ENCODE measurements around the gene LGSN. TPM values are rescaled to one million over a fixed set of nuclear protein-coding genes. Genes with fewer than 3 reads are reported as not detected.

LGSN gene
- total and polyA plus RNA-seq, 2 donors from 2014 or later = 0.19 to 0.26 TPM

DNA sequence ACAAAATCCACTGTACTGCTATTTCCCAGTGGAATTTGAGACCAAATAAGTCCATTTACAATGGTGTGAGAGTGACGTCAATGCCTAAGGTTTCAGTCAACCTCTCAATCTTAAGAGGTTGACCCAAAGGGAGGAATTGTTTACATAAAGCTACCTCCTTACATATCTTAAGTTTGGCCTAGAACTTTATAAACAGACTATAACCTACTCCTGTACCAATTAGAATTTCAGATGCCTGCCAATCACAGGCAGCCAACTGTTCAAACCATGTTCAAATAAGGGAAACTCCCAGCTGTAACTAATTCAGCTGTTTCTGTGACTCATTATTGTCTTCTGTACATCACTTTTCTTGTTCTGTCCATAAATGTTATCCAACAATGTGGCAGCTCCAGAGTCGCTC, 14.5 kb downstream of the LGSN start:
- no peaks in the 10 kb centered on the region for H3K4me1 ChIP-seq (ENCODE audit: control insufficient read depth in 2 of 3, insufficient read depth in 2 of 3, low read depth in 1 of 3, low read length in 3 of 3)
- TF ChIP-seq, protein P1, sequence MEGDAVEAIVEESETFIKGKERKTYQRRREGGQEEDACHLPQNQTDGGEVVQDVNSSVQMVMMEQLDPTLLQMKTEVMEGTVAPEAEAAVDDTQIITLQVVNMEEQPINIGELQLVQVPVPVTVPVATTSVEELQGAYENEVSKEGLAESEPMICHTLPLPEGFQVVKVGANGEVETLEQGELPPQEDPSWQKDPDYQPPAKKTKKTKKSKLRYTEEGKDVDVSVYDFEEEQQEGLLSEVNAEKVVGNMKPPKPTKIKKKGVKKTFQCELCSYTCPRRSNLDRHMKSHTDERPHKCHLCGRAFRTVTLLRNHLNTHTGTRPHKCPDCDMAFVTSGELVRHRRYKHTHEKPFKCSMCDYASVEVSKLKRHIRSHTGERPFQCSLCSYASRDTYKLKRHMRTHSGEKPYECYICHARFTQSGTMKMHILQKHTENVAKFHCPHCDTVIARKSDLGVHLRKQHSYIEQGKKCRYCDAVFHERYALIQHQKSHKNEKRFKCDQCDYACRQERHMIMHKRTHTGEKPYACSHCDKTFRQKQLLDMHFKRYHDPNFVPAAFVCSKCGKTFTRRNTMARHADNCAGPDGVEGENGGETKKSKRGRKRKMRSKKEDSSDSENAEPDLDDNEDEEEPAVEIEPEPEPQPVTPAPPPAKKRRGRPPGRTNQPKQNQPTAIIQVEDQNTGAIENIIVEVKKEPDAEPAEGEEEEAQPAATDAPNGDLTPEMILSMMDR (IDR thresholded peaks at IDR 0.05; ENCODE audit: borderline replicate concordance, extremely low read depth, insufficient read depth) = no peak
- H3K27ac ChIP-seq (ENCODE audit: low read depth in 2 of 2, low read length in 2 of 2) = no peak overlapping the region
- intact Hi-C loops (cut with DNase I) = no loop called here
- H3K27me3 ChIP-seq (ENCODE audit: control insufficient read depth, insufficient read depth, low read length) = no peaks in the 10 kb centered on the region
- no peaks in the 10 kb centered on the region for H3K36me3 ChIP-seq (ENCODE audit: control insufficient read depth in 2 of 3, insufficient read depth in 3 of 3, low read length in 3 of 3)
- H3K9me3 ChIP-seq (ENCODE audit: control insufficient read depth in 2 of 3, insufficient read depth in 1 of 3, low read length in 3 of 3) = no peaks in the 10 kb centered on the region
- no peak overlapping the region for H3K4me3 ChIP-seq (ENCODE audit: low read length in 3 of 3)
- H3K9ac ChIP-seq (ENCODE audit: low read length in 3 of 3) = no peak overlapping the region
- FAIRE-seq (no peak), DNase-seq (no peak)

DNA sequence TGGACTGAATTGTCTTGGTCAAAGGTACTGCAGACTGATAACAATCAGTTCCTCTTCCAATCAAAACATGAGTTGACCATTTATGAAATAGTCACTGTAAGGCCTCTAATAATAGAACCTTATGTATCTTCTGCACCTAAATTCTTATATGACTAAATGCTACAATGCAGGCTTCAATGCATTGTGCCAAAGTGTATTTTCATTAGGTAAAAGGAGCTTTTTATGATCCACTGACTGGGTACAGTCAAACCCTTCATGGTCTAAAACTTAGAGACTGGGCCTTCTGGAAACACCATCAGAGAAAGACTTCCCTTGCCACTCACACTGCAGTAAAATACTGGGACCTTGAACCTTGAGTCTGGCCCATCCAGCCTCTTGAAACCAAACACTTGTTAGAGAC, 16.3 kb downstream of the LGSN start:
- H3K4me1 ChIP-seq (ENCODE audit: control insufficient read depth in 2 of 3, insufficient read depth in 2 of 3, low read depth in 1 of 3, low read length in 3 of 3) = no peaks in the 10 kb centered on the region
- no peaks in the 10 kb centered on the region for H3K36me3 ChIP-seq (ENCODE audit: control insufficient read depth in 2 of 3, insufficient read depth in 3 of 3, low read length in 3 of 3)
- FAIRE-seq (no peak), DNase-seq (no peak)
- TF ChIP-seq, protein P1 (IDR thresholded peaks at IDR 0.05; ENCODE audit: borderline replicate concordance, extremely low read depth, insufficient read depth) = no peak
- no peak overlapping the region for H3K9ac ChIP-seq (ENCODE audit: low read length in 3 of 3)
- no peaks in the 10 kb centered on the region for H3K9me3 ChIP-seq (ENCODE audit: control insufficient read depth in 2 of 3, insufficient read depth in 1 of 3, low read length in 3 of 3)
- no peak overlapping the region for H3K4me3 ChIP-seq (ENCODE audit: low read length in 3 of 3)
- intact Hi-C loops (cut with DNase I) = no loop called here
- H3K27ac ChIP-seq (ENCODE audit: low read depth in 2 of 2, low read length in 2 of 2) = no peak overlapping the region
- no peaks in the 10 kb centered on the region for H3K27me3 ChIP-seq (ENCODE audit: control insufficient read depth, insufficient read depth, low read length)

DNA sequence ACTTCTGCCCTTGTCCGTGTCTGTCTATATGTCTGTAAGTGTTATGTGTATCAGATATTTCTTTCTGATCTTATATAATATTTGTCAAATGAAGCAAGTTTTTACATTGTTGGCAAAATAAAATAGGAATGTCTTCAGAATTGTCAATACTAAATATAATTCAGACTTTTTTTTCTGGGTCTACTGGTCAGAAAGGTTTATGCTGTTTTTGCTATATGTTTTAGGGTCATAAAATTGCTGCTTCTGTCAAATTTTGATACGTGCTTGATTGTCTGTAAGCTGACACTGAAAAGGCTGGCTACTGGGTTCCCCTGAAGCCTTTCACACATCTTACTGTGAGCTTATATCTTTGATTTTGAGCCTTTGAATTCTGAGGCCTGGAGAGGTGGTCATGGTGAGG, 20.1 kb downstream of the LGSN start:
- FAIRE-seq (no peak), DNase-seq (no peak)
- Histone ChIP-seq H3K36me3 (ENCODE audit: control insufficient read depth in 2 of 3, insufficient read depth in 3 of 3, low read length in 3 of 3) (no peaks in the 10 kb centered on the region), H3K27ac (ENCODE audit: low read depth in 2 of 2, low read length in 2 of 2) (no peak overlapping the region), H3K4me3 (ENCODE audit: low read length in 3 of 3) (no peak overlapping the region), H3K9ac (ENCODE audit: low read length in 3 of 3) (no peak overlapping the region), H3K27me3 (ENCODE audit: control insufficient read depth, insufficient read depth, low read length) (no peaks in the 10 kb centered on the region), H3K9me3 (ENCODE audit: control insufficient read depth in 2 of 3, insufficient read depth in 1 of 3, low read length in 3 of 3) (no peaks in the 10 kb centered on the region), H3K4me1 (ENCODE audit: control insufficient read depth in 2 of 3, insufficient read depth in 2 of 3, low read depth in 1 of 3, low read length in 3 of 3) (no peaks in the 10 kb centered on the region)
- TF ChIP-seq, protein P1 (IDR thresholded peaks at IDR 0.05; ENCODE audit: borderline replicate concordance, extremely low read depth, insufficient read depth) = no peak
- intact Hi-C loops (cut with DNase I) = no loop called here

DNA sequence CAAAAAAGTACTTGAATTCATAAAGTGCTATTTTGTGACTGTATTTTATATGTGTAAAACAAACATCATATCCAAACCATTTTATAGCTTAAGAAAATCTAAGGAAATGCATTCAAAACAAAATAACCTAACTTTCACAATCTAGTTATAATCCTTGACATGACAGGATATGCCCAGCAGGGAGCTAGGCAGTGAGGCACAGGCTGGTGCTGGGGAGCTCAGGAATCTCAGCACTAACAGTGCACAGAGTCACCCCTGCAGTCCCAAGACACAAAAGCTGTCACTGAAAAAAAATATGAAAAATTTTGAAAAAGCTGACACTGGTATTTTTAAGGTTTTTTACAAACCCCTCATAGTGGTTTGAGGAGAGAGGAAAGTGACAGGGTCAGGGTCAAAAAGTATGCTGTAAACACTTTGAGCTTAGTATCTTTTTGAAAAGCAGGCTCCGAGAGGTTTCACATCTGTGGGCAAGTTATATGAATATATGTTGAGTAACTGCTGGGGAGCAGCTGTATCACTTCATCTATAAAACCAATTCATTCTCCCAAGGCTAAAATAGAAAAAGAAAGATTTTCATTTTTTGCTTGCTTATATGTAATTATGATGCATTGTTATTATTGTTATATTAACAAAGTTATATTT, 24.1 kb downstream of the LGSN start:
- intact Hi-C loops (cut with DNase I) = no loop called here

More for the DNA sequence above, 24.1 kb downstream of the LGSN start:
- DNase-seq = peak in 2 of 5 donors; percentile 3 to 12
- no peaks in the 10 kb centered on the region for H3K27me3 ChIP-seq (ENCODE audit: control insufficient read depth, insufficient read depth, low read length)
- no peaks in the 10 kb centered on the region for H3K36me3 ChIP-seq (ENCODE audit: control insufficient read depth in 2 of 3, insufficient read depth in 3 of 3, low read length in 3 of 3)
- H3K4me3 ChIP-seq (ENCODE audit: low read length in 3 of 3) = no peak overlapping the region
- FAIRE-seq = no peak
- no peaks in the 10 kb centered on the region for H3K9me3 ChIP-seq (ENCODE audit: control insufficient read depth in 2 of 3, insufficient read depth in 1 of 3, low read length in 3 of 3)
- H3K27ac ChIP-seq (ENCODE audit: low read depth in 2 of 2, low read length in 2 of 2) = no peak overlapping the region
- TF ChIP-seq, protein P1 (IDR thresholded peaks at IDR 0.05; ENCODE audit: borderline replicate concordance, extremely low read depth, insufficient read depth) = no peak
- no peak overlapping the region for H3K9ac ChIP-seq (ENCODE audit: low read length in 3 of 3)
- no peaks in the 10 kb centered on the region for H3K4me1 ChIP-seq (ENCODE audit: control insufficient read depth in 2 of 3, insufficient read depth in 2 of 3, low read depth in 1 of 3, low read length in 3 of 3)
